ENCODE results near the gene PHACTR1. TPM values are rescaled to one million over a fixed set of nuclear protein-coding genes. Genes with fewer than 3 reads are reported as not detected.
A peak's percentile ranks its signal among the peaks of the same experiment; 100 is the strongest.

The PHACTR1 gene
- total RNA-seq, 1 experiment from 2014 or later = 0.14 TPM

- H3K9me3 ChIP-seq (replicated peaks) = no peaks in the 10 kb centered on the region
- no peak for DNase-seq
- H3K4me3 ChIP-seq = no peak overlapping the region
- H3K4me1 ChIP-seq = no peaks in the 10 kb centered on the region
- no peak overlapping the region for H3K27ac ChIP-seq
- no peaks in the 10 kb centered on the region for H3K27me3 ChIP-seq
- H3K36me3 ChIP-seq = no peaks in the 10 kb centered on the region
Measured at GRCh38 chr6:13049666-13050254, 333.2 kb downstream of the PHACTR1 start.

DNA sequence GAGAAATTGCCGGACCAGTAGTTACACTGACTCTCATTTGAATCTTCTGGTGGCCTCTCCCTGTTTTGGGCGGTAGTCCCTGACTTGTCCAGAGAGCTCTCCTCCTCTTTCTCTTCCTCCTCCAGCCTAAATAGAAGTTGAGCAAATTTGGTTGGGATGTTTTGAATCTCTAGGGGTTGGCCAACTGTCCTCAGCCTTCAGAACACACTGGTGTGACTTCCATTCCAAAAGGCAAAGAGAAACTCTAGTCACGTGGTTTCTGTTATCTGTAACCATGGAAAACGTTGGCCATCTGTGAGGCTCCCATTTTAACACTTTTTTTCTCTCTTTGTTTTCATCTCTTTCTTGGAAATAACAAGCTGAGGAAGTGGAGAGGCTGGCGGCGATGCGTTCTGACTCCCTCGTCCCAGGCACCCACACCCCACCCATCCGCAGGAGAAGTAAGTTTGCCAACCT, 336.5 kb downstream of the PHACTR1 start:
- no peaks in the 10 kb centered on the region for H3K4me1 ChIP-seq
- H3K9me3 ChIP-seq (replicated peaks) = no peaks in the 10 kb centered on the region
- DNase-seq = no peak
- no peak overlapping the region for H3K4me3 ChIP-seq
- no peak overlapping the region for H3K27ac ChIP-seq
- H3K27me3 ChIP-seq = no peaks in the 10 kb centered on the region
- no peaks in the 10 kb centered on the region for H3K36me3 ChIP-seq

GRCh38 chr6:13058051-13058450, 341.5 kb downstream of the PHACTR1 start:
- no peaks in the 10 kb centered on the region for H3K27me3 ChIP-seq
- H3K4me3 ChIP-seq = no peak overlapping the region
- H3K4me1 ChIP-seq = no peaks in the 10 kb centered on the region
- H3K36me3 ChIP-seq = no peaks in the 10 kb centered on the region
- DNase-seq = no peak
- H3K9me3 ChIP-seq (replicated peaks) = no peaks in the 10 kb centered on the region
- H3K27ac ChIP-seq = no peak overlapping the region

GRCh38 chr6:13059026-13059425, 342.5 kb downstream of the PHACTR1 start:
- no peak overlapping the region for H3K4me3 ChIP-seq
- DNase-seq = no peak

DNA sequence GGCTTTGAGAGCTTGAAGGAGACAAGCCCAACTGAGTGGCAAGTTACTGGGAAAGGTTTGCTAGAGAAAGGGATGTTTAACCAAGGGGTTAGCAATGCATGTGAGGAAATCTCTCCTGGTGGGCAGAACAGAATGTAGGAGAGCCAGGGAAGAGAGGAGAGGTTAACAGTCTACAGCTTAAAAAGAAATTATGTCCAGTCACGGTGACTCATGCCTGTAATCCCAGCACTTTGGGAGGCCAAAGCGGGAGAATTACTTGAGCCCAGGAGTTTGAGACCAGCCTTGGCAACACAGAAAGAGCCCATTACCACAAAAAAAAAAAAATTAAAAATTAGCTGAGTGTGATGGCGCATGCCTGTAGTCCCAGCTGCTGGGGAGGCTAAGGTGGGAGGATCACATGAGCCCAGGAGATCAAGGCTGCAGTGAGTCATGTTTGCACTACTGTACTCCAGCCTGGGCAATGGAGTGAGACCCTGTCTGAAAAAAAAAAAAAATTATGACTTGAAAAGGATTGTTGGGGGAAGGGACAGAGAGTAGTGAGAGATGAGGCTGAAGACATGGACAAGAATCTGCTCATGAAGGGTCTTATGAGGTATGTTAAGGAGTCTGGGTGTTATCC, 346.8 kb downstream of the PHACTR1 start:
- DNase-seq = peak in 1 of 2 experiments; percentile 1
- Histone ChIP-seq H3K27me3 (no peaks in the 10 kb centered on the region), H3K4me3 (no peak overlapping the region), H3K4me1 (no peaks in the 10 kb centered on the region), H3K27ac (no peak overlapping the region), H3K36me3 (no peaks in the 10 kb centered on the region), H3K9me3 (replicated peaks) (no peaks in the 10 kb centered on the region)

More at GRCh38 chr6:13059026-13059425, 342.5 kb downstream of the PHACTR1 start:
- no peaks in the 10 kb centered on the region for H3K27me3 ChIP-seq
- H3K36me3 ChIP-seq = no peaks in the 10 kb centered on the region
- H3K9me3 ChIP-seq (replicated peaks) = no peaks in the 10 kb centered on the region
- no peaks in the 10 kb centered on the region for H3K4me1 ChIP-seq
- no peak overlapping the region for H3K27ac ChIP-seq

GRCh38 chr6:13065581-13065980, 349.0 kb downstream of the PHACTR1 start:
- Histone ChIP-seq H3K27ac (no peak overlapping the region), H3K27me3 (no peaks in the 10 kb centered on the region), H3K4me1 (no peaks in the 10 kb centered on the region), H3K4me3 (no peak overlapping the region), H3K9me3 (replicated peaks) (no peaks in the 10 kb centered on the region), H3K36me3 (no peaks in the 10 kb centered on the region)
- no peak for DNase-seq

DNA sequence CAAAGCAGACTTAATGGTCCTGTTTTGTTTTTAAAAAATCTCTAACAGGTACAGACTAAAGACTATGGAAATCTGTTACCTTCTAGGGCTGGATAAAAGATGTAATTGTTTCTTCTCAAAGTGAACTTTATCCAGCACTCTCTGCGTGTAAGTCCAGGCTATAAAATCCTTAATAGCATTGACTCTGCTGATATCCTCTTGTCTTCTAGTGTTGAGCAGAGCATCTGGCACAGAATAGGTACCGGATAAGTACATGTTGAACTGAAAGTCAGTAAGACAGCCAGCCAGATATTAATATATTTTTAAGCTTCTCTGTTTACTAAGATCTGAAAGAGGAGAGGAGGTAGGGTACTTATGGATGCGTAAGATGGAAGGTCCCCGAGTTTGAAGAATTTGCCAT, 349.5 kb downstream of the PHACTR1 start:
- no peak for DNase-seq
- Histone ChIP-seq H3K36me3 (no peaks in the 10 kb centered on the region), H3K27me3 (no peaks in the 10 kb centered on the region), H3K27ac (no peak overlapping the region), H3K4me3 (no peak overlapping the region), H3K4me1 (no peaks in the 10 kb centered on the region), H3K9me3 (replicated peaks) (no peaks in the 10 kb centered on the region)

GRCh38 chr6:13066820-13067219, 350.3 kb downstream of the PHACTR1 start:
- no peak for DNase-seq
- no peaks in the 10 kb centered on the region for H3K36me3 ChIP-seq
- no peaks in the 10 kb centered on the region for H3K9me3 ChIP-seq (replicated peaks)
- no peaks in the 10 kb centered on the region for H3K27me3 ChIP-seq
- no peak overlapping the region for H3K4me3 ChIP-seq
- H3K27ac ChIP-seq = no peak overlapping the region
- H3K4me1 ChIP-seq = no peaks in the 10 kb centered on the region

DNA sequence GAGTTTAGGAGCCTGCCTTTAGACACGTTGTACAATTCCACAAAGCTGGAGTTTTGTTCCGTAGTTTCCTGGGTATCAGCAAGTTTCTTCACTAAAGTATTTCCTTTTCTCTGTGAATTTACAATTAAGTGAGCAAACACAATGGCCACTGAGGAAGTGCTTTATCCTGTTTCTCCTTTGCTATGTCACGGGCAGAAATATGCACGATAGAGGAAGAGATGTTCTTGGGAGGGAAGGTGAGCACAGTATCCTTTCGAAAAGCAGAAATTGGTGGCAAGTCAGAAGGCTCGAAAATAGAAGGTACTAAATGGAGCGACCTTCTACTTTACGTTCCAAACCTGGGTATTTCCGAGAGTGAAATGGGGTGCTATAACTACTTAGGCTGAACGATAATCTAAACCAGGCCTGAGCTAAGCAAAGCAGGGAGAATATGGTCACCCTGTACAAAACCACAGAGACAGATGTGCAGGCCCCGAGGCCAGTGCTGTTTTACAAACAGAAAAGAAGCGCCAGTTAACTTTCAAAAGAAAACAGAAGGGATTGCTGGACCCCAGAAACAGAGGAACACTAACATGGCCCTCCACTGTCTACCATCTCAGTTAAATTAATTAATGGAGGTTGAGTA, 352.1 kb downstream of the PHACTR1 start:
- Histone ChIP-seq H3K27ac (no peak overlapping the region), H3K9me3 (replicated peaks) (no peaks in the 10 kb centered on the region), H3K4me3 (no peak overlapping the region), H3K27me3 (no peaks in the 10 kb centered on the region), H3K36me3 (no peaks in the 10 kb centered on the region), H3K4me1 (no peaks in the 10 kb centered on the region)
- DNase-seq = peak in 1 of 2 experiments; percentile 3

- Histone ChIP-seq H3K36me3 (no peaks in the 10 kb centered on the region), H3K27me3 (no peaks in the 10 kb centered on the region), H3K27ac (no peak overlapping the region), H3K9me3 (replicated peaks) (no peaks in the 10 kb centered on the region), H3K4me1 (no peaks in the 10 kb centered on the region), H3K4me3 (no peak overlapping the region)
- DNase-seq = no peak
Measured at GRCh38 chr6:13071550-13072345, 355.2 kb downstream of the PHACTR1 start.

- no peak overlapping the region for H3K27ac ChIP-seq
- no peak for DNase-seq
- H3K27me3 ChIP-seq = no peaks in the 10 kb centered on the region
- no peaks in the 10 kb centered on the region for H3K4me1 ChIP-seq
- H3K36me3 ChIP-seq = no peaks in the 10 kb centered on the region
- H3K4me3 ChIP-seq = no peak overlapping the region
- H3K9me3 ChIP-seq (replicated peaks) = no peaks in the 10 kb centered on the region
Measured at GRCh38 chr6:13072686-13073347, 356.2 kb downstream of the PHACTR1 start.

DNA sequence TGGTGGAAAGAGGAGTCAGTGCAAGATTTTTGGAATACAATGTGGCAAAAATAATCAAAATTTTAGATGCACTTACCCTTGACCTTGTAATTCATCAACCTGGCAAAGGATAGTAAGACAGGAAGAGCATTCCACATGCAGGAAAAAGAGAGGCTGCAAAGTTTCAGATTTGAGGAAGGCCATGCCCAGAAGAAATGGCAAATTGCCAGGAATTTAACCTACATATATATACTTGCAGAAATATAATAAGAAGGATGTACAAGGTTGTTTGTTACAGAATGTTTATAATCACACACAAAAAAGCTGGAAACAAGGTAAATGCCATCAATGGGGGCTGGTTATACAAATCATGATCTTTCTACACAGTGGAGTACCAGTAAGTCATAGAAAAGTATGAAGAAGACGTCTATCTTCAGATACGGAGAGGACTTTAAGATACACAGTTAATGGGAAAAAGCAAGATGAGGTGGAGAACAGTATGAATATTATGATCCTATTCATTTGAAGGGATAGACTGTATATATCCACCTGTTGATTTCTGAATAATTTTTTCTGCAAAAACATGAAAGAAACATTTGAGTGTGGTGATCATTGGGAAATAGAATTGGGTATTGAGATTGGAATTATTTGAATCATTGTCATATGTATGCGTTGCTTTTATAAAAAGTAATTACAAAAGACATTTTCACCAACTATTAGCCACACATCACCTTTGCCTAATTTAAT, 358.0 kb downstream of the PHACTR1 start:
- H3K4me3 ChIP-seq = no peak overlapping the region
- H3K27me3 ChIP-seq = no peaks in the 10 kb centered on the region
- no peak for DNase-seq
- H3K4me1 ChIP-seq = no peaks in the 10 kb centered on the region
- no peaks in the 10 kb centered on the region for H3K9me3 ChIP-seq (replicated peaks)
- no peaks in the 10 kb centered on the region for H3K36me3 ChIP-seq
- no peak overlapping the region for H3K27ac ChIP-seq

GRCh38 chr6:13075141-13075845, 358.7 kb downstream of the PHACTR1 start:
- Histone ChIP-seq H3K27ac (no peak overlapping the region), H3K4me3 (no peak overlapping the region), H3K27me3 (no peaks in the 10 kb centered on the region), H3K36me3 (no peaks in the 10 kb centered on the region), H3K4me1 (no peaks in the 10 kb centered on the region), H3K9me3 (replicated peaks) (no peaks in the 10 kb centered on the region)
- no peak for DNase-seq

GRCh38 chr6:13076575-13076974, 360.0 kb downstream of the PHACTR1 start:
- H3K4me3 ChIP-seq = no peak overlapping the region
- no peaks in the 10 kb centered on the region for H3K4me1 ChIP-seq
- no peak for DNase-seq
- H3K27me3 ChIP-seq = no peaks in the 10 kb centered on the region
- no peaks in the 10 kb centered on the region for H3K9me3 ChIP-seq (replicated peaks)
- H3K27ac ChIP-seq = no peak overlapping the region
- H3K36me3 ChIP-seq = no peaks in the 10 kb centered on the region

All from SJCRH30 (cell line).